ENCODE results near the gene PGBD4.
A peak's percentile ranks its signal among the peaks of the same experiment; 100 is the strongest.
"Not testable (repeated sequence)": the region's sequence is repeated elsewhere in the genome, so short reads cannot be mapped to it uniquely, and the experiment has no call there.

Gene PGBD4

GRCh38 chr15:34114215-34114614 is 12.3 kb downstream of the PGBD4 start:
- no peak for DNase-seq (ENCODE audit: low spot score)

GRCh38 chr15:34114739-34115138 is 12.9 kb downstream of the PGBD4 start:
- DNase-seq (ENCODE audit: low spot score), result no peak

- peak; percentile 40 for DNase-seq (ENCODE audit: low spot score)
These were observed 14.7 kb downstream of the PGBD4 start for GRCh38 chr15:34116620-34117019.

- DNase-seq (ENCODE audit: low spot score), result no peak
These were observed 17.4 kb downstream of the PGBD4 start for GRCh38 chr15:34119291-34119690.

GRCh38 chr15:34120420-34120819 is 18.5 kb downstream of the PGBD4 start:
- DNase-seq (ENCODE audit: low spot score), result not testable (repeated sequence)

GRCh38 chr15:34121786-34122185 is 19.9 kb downstream of the PGBD4 start:
- DNase-seq (ENCODE audit: low spot score), result not testable (repeated sequence)

- no peak for DNase-seq (ENCODE audit: low spot score)
These were observed 20.9 kb downstream of the PGBD4 start for GRCh38 chr15:34122771-34123183.

- DNase-seq (ENCODE audit: low spot score), result no peak
These were observed 22.8 kb downstream of the PGBD4 start for GRCh38 chr15:34124651-34125050.

- no peak for DNase-seq (ENCODE audit: low spot score)
These were observed 24.1 kb downstream of the PGBD4 start for GRCh38 chr15:34125945-34126344.

GRCh38 chr15:34126522-34126921 is 24.6 kb downstream of the PGBD4 start:
- no peak for DNase-seq (ENCODE audit: low spot score)

GRCh38 chr15:34128898-34129297 is 27.0 kb downstream of the PGBD4 start:
- no peak for DNase-seq (ENCODE audit: low spot score)

- no peak for DNase-seq (ENCODE audit: low spot score)
These were observed 31.0 kb downstream of the PGBD4 start for GRCh38 chr15:34132881-34133280.

GRCh38 chr15:34133511-34133910 is 31.6 kb downstream of the PGBD4 start:
- no peak for DNase-seq (ENCODE audit: low spot score)

GRCh38 chr15:34147371-34148140 is 45.7 kb downstream of the PGBD4 start:
- no peak for DNase-seq (ENCODE audit: low spot score)

GRCh38 chr15:34154725-34155204 is 52.9 kb downstream of the PGBD4 start:
- DNase-seq (ENCODE audit: low spot score), result no peak

- DNase-seq (ENCODE audit: low spot score), result no peak
These were observed 54.0 kb downstream of the PGBD4 start for GRCh38 chr15:34155859-34156258.

Measured in Ammon's horn (tissue), 1 donor.